GM23248 (cell line): Measurements from ENCODE around the gene FKBP1A. TPM values are rescaled to one million over a fixed set of nuclear protein-coding genes. Genes with fewer than 3 reads are reported as not detected.

ENCODE experiments used
- DNase-seq: peaks from one replicate; pipeline ENCODE4 v3.0.0-alpha.2; 2015
- H2AFZ ChIP-seq: fragments of 200-600 bp; sonication (generic); 2 replicates; pipeline ENCODE4 v1.6.1; 2016; ENCODE audit warnings: antibody characterized with exemption
- H3F3A ChIP-seq: fragments of 200-600 bp; sonication (generic); 2 replicates; pipeline ENCODE4 v1.6.1; 2016; ENCODE audit warnings: mild to moderate bottlenecking, antibody characterized with exemption, mixed run types; ENCODE audit not compliant: insufficient read depth
- H3K27ac ChIP-seq: fragments of 200-600 bp; sonication (generic); 2 replicates; pipeline ENCODE4 v1.5.1; 2016; ENCODE audit warnings: mild to moderate bottlenecking
- H3K27me3 ChIP-seq: fragments of 200-600 bp; sonication (generic); replicated peaks from 2 replicates; pipeline ENCODE4 v1.6.1; 2016; ENCODE audit warnings: mild to moderate bottlenecking; ENCODE audit not compliant: insufficient read depth
- H3K36me3 ChIP-seq: fragments of 200-600 bp; sonication (generic); 2 replicates; pipeline ENCODE4 v1.6.1; 2016; ENCODE audit warnings: low read depth, mild to moderate bottlenecking
- H3K4me1 ChIP-seq: fragments of 200-600 bp; sonication (generic); 2 replicates; pipeline ENCODE4 v1.6.1; 2016; ENCODE audit warnings: mild to moderate bottlenecking; ENCODE audit not compliant: insufficient read depth
- H3K4me2 ChIP-seq: fragments of 200-600 bp; sonication (generic); one replicate; pipeline ENCODE4 v1.6.1; 2016; ENCODE audit warnings: mild to moderate bottlenecking; ENCODE audit not compliant: unreplicated experiment
- H3K4me3 ChIP-seq: fragments of 200-600 bp; sonication (generic); 2 replicates; pipeline ENCODE4 v1.5.1; 2016; ENCODE audit warnings: mild to moderate bottlenecking
- H3K79me2 ChIP-seq: fragments of 200-600 bp; sonication (generic); 2 replicates; pipeline ENCODE4 v1.6.1; 2016; ENCODE audit warnings: mild to moderate bottlenecking; ENCODE audit not compliant: insufficient read depth
- H3K9ac ChIP-seq: fragments of 200-600 bp; sonication (generic); 2 replicates; pipeline ENCODE4 v1.6.1; 2016; ENCODE audit warnings: mild to moderate bottlenecking
- H3K9me2 ChIP-seq: fragments of 200-600 bp; sonication (generic); 2 replicates; pipeline ENCODE4 v1.6.1; 2016; ENCODE audit warnings: mixed run types, mild to moderate bottlenecking, moderate library complexity; ENCODE audit not compliant: insufficient read depth
- H3K9me3 ChIP-seq: fragments of 200-600 bp; sonication (generic); one replicate; pipeline ENCODE4 v1.6.1; 2017; ENCODE audit warnings: low read depth
- H4K20me1 ChIP-seq: fragments of 200-600 bp; sonication (generic); 2 replicates; pipeline ENCODE4 v1.6.0; 2016; ENCODE audit not compliant: insufficient read depth
- EZH2 ChIP-seq: fragments of 200-600 bp; sonication (generic); IDR thresholded peaks from 2 replicates; pipeline ENCODE4 v1.6.1; 2018; ENCODE audit warnings: antibody characterized with exemption, mild to moderate bottlenecking; ENCODE audit not compliant: insufficient read depth, poor library complexity, severe bottlenecking
- EZH2phosphoT487 ChIP-seq: fragments of 200-600 bp; sonication (generic); IDR thresholded peaks from 2 replicates; pipeline ENCODE4 v1.6.1; 2018; ENCODE audit warnings: antibody characterized with exemption, moderate library complexity, mild to moderate bottlenecking, low read depth; ENCODE audit not compliant: insufficient read depth
- WGBS, 2 experiments: methylation state at CpG; one replicate each; pipeline ENCODE4 v1.1.6; 2015 to 2017; ENCODE audit warnings: low lambda C conversion rate in 2 of 2, low coverage in 1 of 2; ENCODE audit errors: missing lambda C conversion rate in 2 of 2; 5-methylcytosine and 5-hydroxymethylcytosine counted together
- in situ Hi-C: fragments of 300-500 bp; cut with MboI; formaldehyde crosslinking; loops from 2 replicates; pipeline ENCODE4 v1.15.0; 2020
- polyA plus RNA-seq: library from polyadenylated mRNA; unstranded; fragments of >200 nt; fragmentation: Nextera tagmentation; extraction: Ambion mirVana; gene quantifications from 2 replicates; pipeline ENCODE4 v1.2.1, GENCODE V29; 2016
- total RNA-seq: library from RNA; depleted of rRNA; stranded (reverse); fragments of >200 nt; shearing (Covaris generic); gene quantifications from 2 replicates; pipeline ENCODE4 v1.2.3, GENCODE V29; 2014

Gene FKBP1A
- total and polyA plus RNA-seq, 2 experiments from 2014 or later, result 162 to 844 TPM

DNA sequence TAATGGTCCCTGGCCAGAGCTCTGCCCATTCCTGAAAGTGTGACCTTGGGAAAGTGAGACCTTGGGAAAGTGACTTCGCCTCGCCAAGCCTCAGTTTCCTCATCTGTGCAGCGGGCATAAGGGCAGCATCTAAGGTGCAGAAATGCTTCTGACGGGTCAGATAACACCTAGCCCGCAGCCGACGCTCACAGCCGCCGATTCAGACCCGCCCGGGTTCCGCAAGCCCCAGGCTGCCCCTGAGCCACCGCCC lies 486 bp downstream of the FKBP1A start:
- H3K9me2 ChIP-seq, result no peaks in the 10 kb centered on the region
- H3K9me3 ChIP-seq, result no peaks in the 10 kb centered on the region
- peaks cover 60% of the 10 kb centered on the region for H3K79me2 ChIP-seq
- H3F3A ChIP-seq, result 0 out of 2 replicates have a peak, but pooled peaks cover 4% of the 10 kb centered on the region
- H3K4me1 ChIP-seq, result peaks cover 29% of the 10 kb centered on the region
- in situ Hi-C loops, result no loop called here
- peaks cover 3% of the 10 kb centered on the region; the same call in 1 of the 2 replicates for H4K20me1 ChIP-seq
- H3K27ac ChIP-seq, result peak overlapping the region; percentile 48
- no peaks in the 10 kb centered on the region for H3K36me3 ChIP-seq
- peak overlapping the region; percentile 85 for H3K9ac ChIP-seq
- peak overlapping the region; percentile 74; the same call in 1 of the 2 replicates for H2AFZ ChIP-seq
- DNase-seq, result peak; percentile 58
- no peaks in the 10 kb centered on the region for H3K27me3 ChIP-seq
- WGBS, 2 experiments, result 0% methylated on average over 4 to 7 of the region's 13 CpGs
- no peak for TF ChIP-seq EZH2phosphoT487
- TF ChIP-seq EZH2, result no peak
- peak overlapping the region; percentile 91 for H3K4me3 ChIP-seq
- H3K4me2 ChIP-seq, result peak overlapping the region; percentile 97

DNA sequence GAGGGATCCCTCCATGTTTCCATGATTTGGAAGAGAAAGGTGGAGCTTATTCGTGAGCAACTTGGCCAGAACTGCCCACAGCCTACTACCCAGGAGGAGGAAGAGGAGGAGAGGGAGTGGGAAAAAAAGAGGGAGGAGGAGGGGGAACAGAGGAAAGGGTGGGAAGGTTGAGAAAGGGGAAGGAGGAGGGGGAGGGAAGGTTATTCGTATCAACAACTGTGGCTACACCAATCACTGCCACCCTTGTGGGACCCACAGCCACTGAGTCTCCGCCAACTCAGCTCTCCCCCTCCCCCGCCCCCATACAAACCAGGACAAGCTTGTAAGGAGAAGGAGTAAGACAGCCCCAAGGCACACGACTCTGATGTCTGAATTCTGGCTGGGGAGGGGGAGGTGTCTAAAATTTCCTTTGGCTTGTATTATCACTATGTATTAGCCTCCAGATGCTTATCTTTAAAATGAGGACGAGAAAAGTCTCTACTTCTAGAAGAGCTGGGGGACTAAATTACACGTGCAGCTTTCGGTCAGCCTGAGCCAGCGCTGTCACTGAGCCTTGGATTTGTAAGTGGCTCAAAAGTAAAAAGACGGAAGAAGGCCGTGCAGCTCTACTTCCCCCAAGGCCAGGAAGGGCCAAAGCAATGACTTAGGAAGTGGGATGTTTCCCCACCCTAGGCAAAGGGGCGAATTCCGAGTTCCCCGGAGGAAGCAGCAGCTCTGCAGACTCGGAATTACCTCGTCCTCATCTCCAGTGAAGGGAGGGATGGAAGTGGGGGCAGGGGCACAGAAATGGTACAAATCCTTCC lies 1.0 kb downstream of the FKBP1A start:
- H3K27me3 ChIP-seq, result no peaks in the 10 kb centered on the region
- 0 out of 2 replicates have a peak, but pooled peaks cover 4% of the 10 kb centered on the region for H3F3A ChIP-seq
- 3 to 4% methylated on average over 14 to 16 of the region's 16 CpGs for WGBS, 2 experiments
- no peaks in the 10 kb centered on the region for H3K9me3 ChIP-seq
- H3K9ac ChIP-seq, result peak overlapping the region; percentile 85
- TF ChIP-seq EZH2 (no peak), EZH2phosphoT487 (no peak)
- H4K20me1 ChIP-seq, result peaks cover 3% of the 10 kb centered on the region; the same call in 1 of the 2 replicates
- H3K79me2 ChIP-seq, result peaks cover 65% of the 10 kb centered on the region
- H2AFZ ChIP-seq, result peak overlapping the region; percentile 74; the same call in 1 of the 2 replicates
- H3K4me3 ChIP-seq, result peak overlapping the region; percentile 91
- H3K36me3 ChIP-seq, result no peaks in the 10 kb centered on the region
- DNase-seq, result peak; percentile 48
- peak overlapping the region; percentile 97 for H3K4me2 ChIP-seq
- H3K4me1 ChIP-seq, result peaks cover 29% of the 10 kb centered on the region
- in situ Hi-C loops, result no loop called here
- no peaks in the 10 kb centered on the region for H3K9me2 ChIP-seq
- peak overlapping the region; percentile 48 for H3K27ac ChIP-seq

DNA sequence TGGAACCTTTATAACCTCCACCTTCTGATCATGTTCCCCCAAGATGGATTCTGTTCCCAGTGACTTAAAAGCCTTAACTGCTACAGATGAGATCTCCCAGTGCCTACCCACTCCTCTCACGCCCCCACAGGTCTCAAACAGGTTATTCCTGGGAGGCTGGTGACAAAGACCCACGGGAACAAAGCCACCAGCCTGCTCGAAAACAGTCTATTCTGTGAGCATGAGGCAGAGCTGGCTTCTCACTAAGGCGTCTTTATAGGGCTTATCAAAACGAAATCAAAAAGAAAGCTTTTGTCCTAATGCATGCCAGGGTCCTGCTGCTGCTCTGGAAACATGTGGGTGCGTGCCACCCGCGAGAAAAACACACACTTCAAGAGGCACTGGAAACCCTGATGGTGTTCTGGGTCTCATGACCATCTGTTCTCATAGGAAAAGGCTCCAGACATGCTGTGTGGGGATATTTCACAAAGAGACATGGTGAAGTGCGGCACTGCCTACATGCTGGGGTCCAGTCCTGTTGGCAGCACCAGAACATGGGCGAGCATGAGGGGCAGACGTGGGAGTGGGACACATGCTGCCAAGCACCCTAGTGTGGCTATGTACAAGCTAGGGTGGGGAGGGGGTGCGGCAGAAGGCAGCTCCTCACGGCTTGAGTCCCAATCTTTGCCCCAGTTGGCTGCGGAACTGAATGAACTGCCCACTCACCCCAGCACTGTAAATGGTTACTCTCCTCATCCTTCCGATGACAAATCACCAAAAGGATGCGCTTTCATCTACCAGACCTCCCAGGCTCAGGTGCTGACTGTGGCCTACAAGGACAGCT lies 2.1 kb downstream of the FKBP1A start:
- DNase-seq, result peak; percentile 40
- Histone ChIP-seq H4K20me1 (peaks cover 3% of the 10 kb centered on the region; the same call in 1 of the 2 replicates), H3K4me2 (peak overlapping the region; percentile 97), H3F3A (0 out of 2 replicates have a peak, but pooled peaks cover 4% of the 10 kb centered on the region), H3K27me3 (no peaks in the 10 kb centered on the region), H2AFZ (no peak overlapping the region), H3K9me2 (no peaks in the 10 kb centered on the region), H3K9me3 (no peaks in the 10 kb centered on the region), H3K4me1 (peaks cover 29% of the 10 kb centered on the region), H3K27ac (peak overlapping the region; percentile 48; the same call in 1 of the 2 replicates), H3K36me3 (no peaks in the 10 kb centered on the region), H3K79me2 (peaks cover 76% of the 10 kb centered on the region), H3K9ac (peak overlapping the region; percentile 85), H3K4me3 (peak overlapping the region; percentile 91)
- 53 to 60% methylated on average over 16 of the region's 16 CpGs for WGBS, 2 experiments
- TF ChIP-seq EZH2 (no peak), EZH2phosphoT487 (no peak)
- in situ Hi-C loops, result no loop called here
